H9 (cell line): ENCODE measurements around the gene NUP155. TPM values are rescaled to one million over a fixed set of nuclear protein-coding genes. Genes with fewer than 3 reads are reported as not detected.

Source experiments
- DNase-seq: peaks from one replicate; pipeline ENCODE4 v3.0.0-alpha.2; 2017
- H2AFZ ChIP-seq: one replicate; pipeline ENCODE4 v1.6.1; 2013; ENCODE audit warnings: mild to moderate bottlenecking, low read length, control low read depth, moderate library complexity
- H2AK5ac ChIP-seq: 2 replicates; pipeline ENCODE4 v1.6.1; 2013; ENCODE audit warnings: low read length, control low read depth, mixed read lengths; ENCODE audit not compliant: insufficient read length
- H2BK120ac ChIP-seq: one replicate; pipeline ENCODE4 v1.6.1; 2013; ENCODE audit warnings: low read depth, mild to moderate bottlenecking, low read length, control low read depth, inconsistent platforms; ENCODE audit not compliant: poor library complexity, severe bottlenecking
- H2BK12ac ChIP-seq: 2 replicates; pipeline ENCODE4 v1.6.1; 2013; ENCODE audit warnings: low read length, control low read depth, mixed read lengths, low read depth; ENCODE audit not compliant: insufficient read length
- H2BK15ac ChIP-seq: 2 replicates; pipeline ENCODE4 v1.6.1; 2013; ENCODE audit warnings: low read depth, low read length, control low read depth
- H2BK20ac ChIP-seq: one replicate; pipeline ENCODE4 v1.6.1; 2013; ENCODE audit warnings: low read depth, mild to moderate bottlenecking, low read length, control low read depth, inconsistent platforms; ENCODE audit not compliant: poor library complexity, severe bottlenecking
- H2BK5ac ChIP-seq: 2 replicates; pipeline ENCODE4 v1.6.1; 2013; ENCODE audit warnings: low read length, control low read depth, mixed read lengths; ENCODE audit not compliant: insufficient read length
- H3K14ac ChIP-seq: 2 replicates; pipeline ENCODE4 v1.6.1; 2013; ENCODE audit warnings: low read length, control low read depth; ENCODE audit not compliant: insufficient read depth
- H3K18ac ChIP-seq: 2 replicates; pipeline ENCODE4 v1.6.1; 2013; ENCODE audit warnings: low read depth, mild to moderate bottlenecking, mixed read lengths, low read length, control low read depth; ENCODE audit not compliant: insufficient read length
- H3K23ac ChIP-seq: 2 replicates; pipeline ENCODE4 v1.6.1; 2013; ENCODE audit warnings: low read length, control low read depth, mixed read lengths, low read depth; ENCODE audit not compliant: insufficient read length
- H3K23me2 ChIP-seq: 2 replicates; pipeline ENCODE4 v1.6.1; 2013; ENCODE audit warnings: low read depth, mild to moderate bottlenecking, mixed read lengths, low read length, control low read depth; ENCODE audit not compliant: insufficient read length, poor library complexity, severe bottlenecking
- H3K27ac ChIP-seq: 2 replicates; pipeline ENCODE4 v1.5.1; 2013; ENCODE audit warnings: low read length, control low read depth, mixed read lengths, low read depth; ENCODE audit not compliant: insufficient read length
- H3K27me3 ChIP-seq: 2 replicates; pipeline ENCODE4 v1.6.1; 2013; ENCODE audit warnings: low read length, control low read depth, inconsistent platforms; ENCODE audit not compliant: insufficient read depth
- H3K4ac ChIP-seq: 2 replicates; pipeline ENCODE4 v1.6.1; 2013; ENCODE audit warnings: low read depth, mild to moderate bottlenecking, control low read depth, inconsistent platforms, low read length, moderate library complexity
- H3K4me1 ChIP-seq: 2 replicates; pipeline ENCODE4 v1.6.1; 2013; ENCODE audit warnings: low read length, control low read depth, inconsistent platforms; ENCODE audit not compliant: insufficient read depth
- H3K4me2 ChIP-seq: 2 replicates; pipeline ENCODE4 v1.6.1; 2013; ENCODE audit warnings: low read length, control low read depth, mixed read lengths; ENCODE audit not compliant: insufficient read length, insufficient read depth
- H3K56ac ChIP-seq: 2 replicates; pipeline ENCODE4 v1.6.1; 2013; ENCODE audit warnings: low read depth, mild to moderate bottlenecking, mixed read lengths, low read length, control low read depth; ENCODE audit not compliant: insufficient read length
- H3K79me1 ChIP-seq: 2 replicates; pipeline ENCODE4 v1.6.1; 2013; ENCODE audit warnings: low read depth, mild to moderate bottlenecking, moderate library complexity, low read length, control low read depth, inconsistent platforms; ENCODE audit not compliant: insufficient read depth, poor library complexity, severe bottlenecking
- H3K79me2 ChIP-seq: 2 replicates; pipeline ENCODE4 v1.6.1; 2013; ENCODE audit warnings: low read length, control low read depth, inconsistent platforms; ENCODE audit not compliant: insufficient read depth
- H3K9ac ChIP-seq: 2 replicates; pipeline ENCODE4 v1.6.1; 2013; ENCODE audit warnings: low read length, control low read depth, mixed read lengths; ENCODE audit not compliant: insufficient read length; ENCODE audit errors: extremely low read depth
- H3K9me3 ChIP-seq: one replicate; pipeline ENCODE4 v1.6.1; 2013; ENCODE audit warnings: low read depth, low read length, inconsistent platforms; ENCODE audit not compliant: control insufficient read depth
- H3T11ph ChIP-seq: one replicate; pipeline ENCODE4 v1.6.1; 2013; ENCODE audit warnings: mild to moderate bottlenecking, low read length, control low read depth, inconsistent platforms
- H4K20me1 ChIP-seq: one replicate; pipeline ENCODE4 v1.6.1; 2013; ENCODE audit not compliant: control insufficient read depth, insufficient read length, insufficient read depth
- H4K5ac ChIP-seq: 2 replicates; pipeline ENCODE4 v1.6.1; 2013; ENCODE audit warnings: low read depth, mild to moderate bottlenecking, mixed read lengths, low read length, control low read depth; ENCODE audit not compliant: insufficient read length
- H4K8ac ChIP-seq: replicated peaks from 2 replicates; pipeline ENCODE4 v1.6.1; 2013; ENCODE audit warnings: low read length, control low read depth, mixed read lengths, low read depth; ENCODE audit not compliant: insufficient read length
- H4K91ac ChIP-seq: 2 replicates; pipeline ENCODE4 v1.6.1; 2013; ENCODE audit warnings: low read depth, mild to moderate bottlenecking, moderate library complexity, mixed read lengths, low read length, control low read depth; ENCODE audit not compliant: insufficient read length
- H3K27ac Mint-ChIP-seq, 3 experiments: 2 replicates in 2 of 3; 3 replicates in 1 of 3; pipeline ENCODE4 v1.8.0; 2020 to 2021; ENCODE audit warnings: mixed read lengths in 3 of 3, mild to moderate bottlenecking in 1 of 3, moderate library complexity in 1 of 3
- H3K27me3 Mint-ChIP-seq: 2 replicates; pipeline ENCODE4 v1.8.0; 2021; ENCODE audit warnings: low read depth, mild to moderate bottlenecking, moderate library complexity, mixed read lengths
- H3K36me3 Mint-ChIP-seq, 3 experiments: 2 replicates in 2 of 3; 3 replicates in 1 of 3; pipeline ENCODE4 v1.8.0; 2020 to 2021; ENCODE audit warnings: low read depth in 3 of 3, mixed read lengths in 3 of 3; ENCODE audit not compliant: insufficient read depth in 1 of 3
- H3K4me1 Mint-ChIP-seq, 2 experiments: 2 replicates each; pipeline ENCODE4 v1.8.0; 2020; ENCODE audit warnings: mixed read lengths in 2 of 2
- H3K4me3 Mint-ChIP-seq, 2 experiments: 2 replicates in 1 of 2; 3 replicates in 1 of 2; pipeline ENCODE4 v1.8.0; 2020 to 2021; ENCODE audit warnings: mild to moderate bottlenecking in 2 of 2, mixed read lengths in 2 of 2, moderate library complexity in 1 of 2
- H3K9me3 Mint-ChIP-seq, 2 experiments: 2 replicates in 1 of 2; 3 replicates in 1 of 2; pipeline ENCODE4 v1.8.0; 2020; ENCODE audit warnings: mild to moderate bottlenecking in 2 of 2, mixed read lengths in 2 of 2, moderate library complexity in 1 of 2
- CTCF ChIP-seq: fragments of 200-600 bp; sonication (generic); conservative IDR thresholded peaks from 3 replicates; pipeline ENCODE4 v1.8.0; 2021; ENCODE audit warnings: antibody characterized with exemption, mild to moderate bottlenecking
- WGBS: extraction: QIAGEN DNeasy Blood & Tissue Kit; methylation state at CpG from one replicate; pipeline ENCODE4 v1.1.7; 2013; ENCODE audit warnings: missing lambda C conversion rate, low lambda C conversion rate, mixed read lengths; ENCODE audit not compliant: insufficient read length; ENCODE audit errors: extremely low coverage; 5-methylcytosine and 5-hydroxymethylcytosine counted together
- total RNA-seq: library from RNA; stranded (reverse); gene quantifications from 2 replicates; pipeline ENCODE4 v1.2.1, GENCODE V29; 2021

The NUP155 gene
- total RNA-seq, 1 experiment from 2014 or later = 82.4 TPM

GRCh38 chr5:37248421-37248969, 122.4 kb downstream of the NUP155 start:
- no CpG with 5 or more reads among the region's 19 CpGs for WGBS
- Mint-ChIP-seq H3K36me3 (no peaks in the 10 kb centered on the region; a peak in 4 of 7 replicates), H3K27me3 (no peaks in the 10 kb centered on the region; the same call in 1 of the 2 replicates), H3K4me3 (peak overlapping the region; percentile 77 to 81), H3K9me3 (peaks cover 2 to 3% of the 10 kb centered on the region in 2 experiments; a peak in 3 of 5 replicates), H3K4me1 (peaks cover 6 to 9% of the 10 kb centered on the region in 2 experiments), H3K27ac (no peak overlapping the region)
- H4K20me1 ChIP-seq = no peaks in the 10 kb centered on the region
- H3K4ac ChIP-seq = no peak overlapping the region
- no peak overlapping the region for H2BK12ac ChIP-seq
- no peak overlapping the region for H2BK20ac ChIP-seq
- H3K23ac ChIP-seq = no peak overlapping the region
- no peak overlapping the region for H4K91ac ChIP-seq
- H2BK5ac ChIP-seq = no peak overlapping the region
- H3K23me2 ChIP-seq = peaks cover 3% of the 10 kb centered on the region
- H3K27ac ChIP-seq = no peak overlapping the region
- H3K79me1 ChIP-seq = no peaks in the 10 kb centered on the region
- no peak overlapping the region for H3T11ph ChIP-seq
- no peaks in the 10 kb centered on the region for H3K27me3 ChIP-seq
- TF ChIP-seq CTCF = no peak
- no peaks in the 10 kb centered on the region for H3K4me1 ChIP-seq
- no peak for DNase-seq
- no peak overlapping the region for H3K56ac ChIP-seq
- H3K4me2 ChIP-seq = peak overlapping the region; percentile 18
- H3K9me3 ChIP-seq = no peaks in the 10 kb centered on the region
- H4K5ac ChIP-seq = no peak overlapping the region
- no peak overlapping the region for H2AK5ac ChIP-seq
- no peak overlapping the region for H2BK120ac ChIP-seq
- H3K18ac ChIP-seq = no peak overlapping the region
- H3K14ac ChIP-seq = no peak overlapping the region
- no peak overlapping the region for H2AFZ ChIP-seq
- H3K9ac ChIP-seq = peak overlapping the region; percentile 49
- H3K79me2 ChIP-seq = no peaks in the 10 kb centered on the region
- H4K8ac ChIP-seq = no peak overlapping the region
- H2BK15ac ChIP-seq = no peak overlapping the region
